ENCODE measurements around the gene COL4A4. TPM values are rescaled to one million over a fixed set of nuclear protein-coding genes. Genes with fewer than 3 reads are reported as not detected.

COL4A4 gene
- total RNA-seq, 1 experiment from 2014 or later: 0.55 TPM

DNA sequence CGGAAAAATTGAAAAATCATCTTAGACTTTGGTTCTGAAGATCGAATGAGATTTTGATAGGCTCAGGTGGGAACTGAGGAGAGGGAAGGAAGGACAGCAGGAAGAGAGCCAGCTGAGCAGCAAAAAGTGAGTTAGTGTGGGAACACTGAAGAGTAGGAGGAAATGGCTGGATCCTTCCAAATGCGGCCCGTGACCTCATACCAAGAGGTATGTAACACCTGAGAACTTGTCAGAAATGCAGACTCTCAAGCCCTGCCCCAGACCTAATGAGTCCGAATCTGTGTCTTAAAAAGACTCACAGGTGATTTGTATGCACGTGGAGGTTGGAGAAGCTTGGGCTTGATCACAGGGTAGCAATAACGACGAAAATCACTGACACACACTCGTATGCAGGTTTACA, 42.4 kb upstream of the COL4A4 start:
- Histone ChIP-seq H3K79me2 (ENCODE audit: low read length) (no peaks in the 10 kb centered on the region), H3F3A (ENCODE audit: low read length, unreplicated experiment) (no peaks in the 10 kb centered on the region), H2AFZ (ENCODE audit: low read length) (no peak overlapping the region), H4K20me1 (ENCODE audit: low read length) (no peaks in the 10 kb centered on the region), H3K27me3 (ENCODE audit: low read length) (no peaks in the 10 kb centered on the region), H3K27ac (ENCODE audit: low read length) (no peak overlapping the region), H3K9ac (ENCODE audit: low read length) (no peak overlapping the region), H3K36me3 (ENCODE audit: low read depth, low read length) (no peaks in the 10 kb centered on the region), H3K9me2 (replicated peaks; ENCODE audit: low read length) (no peaks in the 10 kb centered on the region), H3K4me3 (ENCODE audit: low read length) (no peak overlapping the region), H3K4me1 (ENCODE audit: insufficient read depth, low read length) (no peaks in the 10 kb centered on the region), H3K4me2 (ENCODE audit: low read length) (no peak overlapping the region), H3K9me3 (ENCODE audit: low read length) (no peaks in the 10 kb centered on the region)
- ATAC-seq: no peak
- no peak for TF ChIP-seq EZH2phosphoT487 (IDR thresholded peaks at IDR 0.05; ENCODE audit: borderline replicate concordance, low read length)
- CTCF ChIA-PET: no interaction called here
- DNase-seq: no peak
- POLR2A ChIA-PET (ENCODE audit: unreplicated experiment): no interaction called here
- BruUV-seq (replicated peaks): no TSS peak
- intact Hi-C loops (cut with micrococcal nuclease): no loop called here

DNA sequence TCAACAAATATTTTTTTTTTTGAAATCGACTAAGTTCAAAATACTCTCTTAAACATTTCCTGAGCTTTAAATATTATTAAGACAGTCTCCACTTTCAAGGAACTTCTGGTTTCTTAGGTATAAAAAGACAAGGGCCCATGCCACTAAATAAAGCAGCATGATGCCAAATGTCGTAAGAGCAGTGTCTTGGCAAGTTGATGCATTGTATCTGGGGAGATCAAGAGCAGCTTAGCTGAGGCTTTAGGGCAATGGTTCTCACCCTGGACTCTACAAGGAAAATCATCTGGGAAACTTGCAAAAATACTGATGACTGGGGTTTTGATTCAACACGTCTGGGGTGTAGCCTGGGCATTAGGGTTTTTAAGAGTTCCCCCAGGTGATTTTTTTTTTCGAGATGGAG, 41.7 kb upstream of the COL4A4 start:
- no peaks in the 10 kb centered on the region for H3K9me3 ChIP-seq (ENCODE audit: low read length)
- no peak overlapping the region for H3K4me3 ChIP-seq (ENCODE audit: low read length)
- H3F3A ChIP-seq (ENCODE audit: low read length, unreplicated experiment): no peaks in the 10 kb centered on the region
- H3K79me2 ChIP-seq (ENCODE audit: low read length): no peaks in the 10 kb centered on the region
- no peaks in the 10 kb centered on the region for H3K9me2 ChIP-seq (replicated peaks; ENCODE audit: low read length)
- no peak overlapping the region for H3K4me2 ChIP-seq (ENCODE audit: low read length)
- BruUV-seq (replicated peaks): no TSS peak
- ATAC-seq: no peak
- H4K20me1 ChIP-seq (ENCODE audit: low read length): no peaks in the 10 kb centered on the region
- intact Hi-C loops (cut with micrococcal nuclease): no loop called here
- H3K27ac ChIP-seq (ENCODE audit: low read length): no peak overlapping the region
- H3K36me3 ChIP-seq (ENCODE audit: low read depth, low read length): no peaks in the 10 kb centered on the region
- TF ChIP-seq EZH2phosphoT487 (IDR thresholded peaks at IDR 0.05; ENCODE audit: borderline replicate concordance, low read length): no peak
- no peak for TF ChIP-seq EZH2 (IDR thresholded peaks at IDR 0.05; ENCODE audit: low read length, unreplicated experiment)
- TF ChIP-seq, protein P1, sequence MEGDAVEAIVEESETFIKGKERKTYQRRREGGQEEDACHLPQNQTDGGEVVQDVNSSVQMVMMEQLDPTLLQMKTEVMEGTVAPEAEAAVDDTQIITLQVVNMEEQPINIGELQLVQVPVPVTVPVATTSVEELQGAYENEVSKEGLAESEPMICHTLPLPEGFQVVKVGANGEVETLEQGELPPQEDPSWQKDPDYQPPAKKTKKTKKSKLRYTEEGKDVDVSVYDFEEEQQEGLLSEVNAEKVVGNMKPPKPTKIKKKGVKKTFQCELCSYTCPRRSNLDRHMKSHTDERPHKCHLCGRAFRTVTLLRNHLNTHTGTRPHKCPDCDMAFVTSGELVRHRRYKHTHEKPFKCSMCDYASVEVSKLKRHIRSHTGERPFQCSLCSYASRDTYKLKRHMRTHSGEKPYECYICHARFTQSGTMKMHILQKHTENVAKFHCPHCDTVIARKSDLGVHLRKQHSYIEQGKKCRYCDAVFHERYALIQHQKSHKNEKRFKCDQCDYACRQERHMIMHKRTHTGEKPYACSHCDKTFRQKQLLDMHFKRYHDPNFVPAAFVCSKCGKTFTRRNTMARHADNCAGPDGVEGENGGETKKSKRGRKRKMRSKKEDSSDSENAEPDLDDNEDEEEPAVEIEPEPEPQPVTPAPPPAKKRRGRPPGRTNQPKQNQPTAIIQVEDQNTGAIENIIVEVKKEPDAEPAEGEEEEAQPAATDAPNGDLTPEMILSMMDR (conservative IDR thresholded peaks at IDR 0.05; ENCODE audit: low read depth, low read length): no peak
- no peak overlapping the region for H3K9ac ChIP-seq (ENCODE audit: low read length)
- no peak overlapping the region for H2AFZ ChIP-seq (ENCODE audit: low read length)
- H3K4me1 ChIP-seq (ENCODE audit: insufficient read depth, low read length): no peaks in the 10 kb centered on the region
- CTCF ChIA-PET: interaction anchor here (0.6 kb wide), 1 partner anchor 390 kb away, joined by 3 read pairs; no protein-coding TSS in a partner anchor
- no peak for DNase-seq
- POLR2A ChIA-PET (ENCODE audit: unreplicated experiment): no interaction called here
- no peaks in the 10 kb centered on the region for H3K27me3 ChIP-seq (ENCODE audit: low read length)

DNA sequence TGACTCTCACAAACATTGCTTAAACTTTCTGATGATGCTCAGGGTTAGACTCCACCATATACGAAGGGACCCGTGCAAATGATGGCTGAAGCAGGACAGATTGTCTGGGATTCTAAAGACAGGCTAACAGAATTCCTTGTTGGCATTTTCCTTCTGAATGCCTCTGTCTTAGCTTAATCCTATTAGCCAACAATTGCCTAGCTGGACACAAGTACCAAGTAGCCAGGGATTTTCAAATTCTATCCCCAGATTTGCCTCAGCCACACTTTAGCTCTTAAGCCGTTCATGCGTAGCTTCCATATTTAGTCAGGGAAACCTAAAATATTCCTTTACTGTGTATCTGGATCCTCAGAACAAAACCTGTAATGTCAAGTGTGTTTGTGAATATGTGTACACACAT, 40.4 kb upstream of the COL4A4 start:
- no peaks in the 10 kb centered on the region for H3K9me2 ChIP-seq (replicated peaks; ENCODE audit: low read length)
- H3F3A ChIP-seq (ENCODE audit: low read length, unreplicated experiment): no peaks in the 10 kb centered on the region
- H3K9ac ChIP-seq (ENCODE audit: low read length): no peak overlapping the region
- peaks cover 2% of the 10 kb centered on the region for H3K4me1 ChIP-seq (ENCODE audit: insufficient read depth, low read length)
- no peaks in the 10 kb centered on the region for H3K79me2 ChIP-seq (ENCODE audit: low read length)
- H4K20me1 ChIP-seq (ENCODE audit: low read length): no peaks in the 10 kb centered on the region
- POLR2A ChIA-PET (ENCODE audit: unreplicated experiment): no interaction called here
- no peaks in the 10 kb centered on the region for H3K36me3 ChIP-seq (ENCODE audit: low read depth, low read length)
- no peaks in the 10 kb centered on the region for H3K27me3 ChIP-seq (ENCODE audit: low read length)
- H3K9me3 ChIP-seq (ENCODE audit: low read length): no peaks in the 10 kb centered on the region
- CTCF ChIA-PET: no interaction called here
- H3K4me2 ChIP-seq (ENCODE audit: low read length): no peak overlapping the region
- H2AFZ ChIP-seq (ENCODE audit: low read length): no peak overlapping the region
- DNase-seq: no peak
- H3K4me3 ChIP-seq (ENCODE audit: low read length): no peak overlapping the region
- intact Hi-C loops (cut with micrococcal nuclease): no loop called here
- BruUV-seq (replicated peaks): no TSS peak
- TF ChIP-seq EZH2phosphoT487 (IDR thresholded peaks at IDR 0.05; ENCODE audit: borderline replicate concordance, low read length) (no peak), EZH2 (IDR thresholded peaks at IDR 0.05; ENCODE audit: low read length, unreplicated experiment) (no peak)
- TF ChIP-seq, protein P1 (conservative IDR thresholded peaks at IDR 0.05; ENCODE audit: low read depth, low read length): no peak
- ATAC-seq: no peak
- H3K27ac ChIP-seq (ENCODE audit: low read length): no peak overlapping the region

Measured in PC-3 (cell line).